ENCODE data around the gene CHL1. TPM values are rescaled to one million over a fixed set of nuclear protein-coding genes. Genes with fewer than 3 reads are reported as not detected.

The CHL1 gene
- total and polyA plus RNA-seq, 2 of the 8 experiments (the other 6 are each of a cell fraction or from before 2014, with no cell fraction given) = 0.05 to 0.99 TPM

- no peak overlapping the region for H3K4me3 ChIP-seq (ENCODE audit: extremely low read depth in 1 of 4, insufficient read depth in 2 of 4, low read depth in 3 of 4, low read length in 4 of 4)
- H3K79me2 ChIP-seq (ENCODE audit: control insufficient read depth in 1 of 2, insufficient read depth in 2 of 2, low read length in 2 of 2) = no peaks in the 10 kb centered on the region
- no peak overlapping the region for H2BK15ac ChIP-seq (ENCODE audit: low read length)
- DNase-seq (ENCODE audit: low read depth in 1 of 2, low spot score in 2 of 2) (no peak), FAIRE-seq (no peak)
- no peak overlapping the region for H2AK5ac ChIP-seq (ENCODE audit: low read depth, low read length)
- no peak overlapping the region for H3K14ac ChIP-seq (ENCODE audit: insufficient read length)
- H4K91ac ChIP-seq (replicated peaks; ENCODE audit: insufficient read length, low read length) = no peak overlapping the region
- H3K79me1 ChIP-seq (ENCODE audit: low read depth, low read length) = no peaks in the 10 kb centered on the region
- no peaks in the 10 kb centered on the region for H3K27me3 ChIP-seq (replicated peaks in 1 of 4; ENCODE audit: control insufficient read depth in 3 of 4, extremely low read depth in 1 of 4, insufficient read depth in 3 of 4, low read length in 3 of 4)
- H2BK5ac ChIP-seq (ENCODE audit: low read depth, low read length) = no peak overlapping the region
- H3K18ac ChIP-seq (ENCODE audit: extremely low read depth, low read length) = no peak overlapping the region
- no peaks in the 10 kb centered on the region for H3K9me3 ChIP-seq (ENCODE audit: insufficient read depth in 2 of 2, low read depth in 1 of 2, low read length in 1 of 2)
- no peaks in the 10 kb centered on the region for H3K4me1 ChIP-seq (replicated peaks in 1 of 4; ENCODE audit: control insufficient read depth in 3 of 4, insufficient read depth in 4 of 4, low read length in 3 of 4)
- no peak overlapping the region for H3K56ac ChIP-seq (replicated peaks; ENCODE audit: insufficient read length, low read depth, low read length)
- no peak overlapping the region for H2BK120ac ChIP-seq (replicated peaks; ENCODE audit: low read depth, low read length)
- no peaks in the 10 kb centered on the region for H3K23me2 ChIP-seq (ENCODE audit: low read depth, low read length)
- H4K20me1 ChIP-seq (replicated peaks in 1 of 2; ENCODE audit: control insufficient read depth in 1 of 2, insufficient read depth in 2 of 2, low read length in 2 of 2) = no peaks in the 10 kb centered on the region
- no peak overlapping the region for H2BK20ac ChIP-seq (ENCODE audit: low read length)
- ChIA-PET CTCF (ENCODE audit: partially characterized antibody) (interaction anchor here (1.4 kb wide), 1 partner anchor 42 kb away, joined by 3 read pairs; no protein-coding TSS in a partner anchor), POLR2A (ENCODE audit: partially characterized antibody) (no interaction called here)
- H3K4ac ChIP-seq (replicated peaks; ENCODE audit: insufficient read length, low read depth, low read length) = no peak overlapping the region
- no peak overlapping the region for H3K23ac ChIP-seq (ENCODE audit: insufficient read length)
- 94% methylated on average over 3 of the region's 3 CpGs; no CpG with 5 or more reads in 1 of the 2 experiments for WGBS, 2 experiments (ENCODE audit: extremely low coverage in 1 of 2, insufficient coverage in 1 of 2, insufficient read length in 1 of 2, insufficient replicate concordance in 2 of 2, low coverage in 1 of 2, low lambda C conversion rate in 2 of 2, missing lambda C conversion rate in 1 of 2)
- TF ChIP-seq POLR2AphosphoS5 (IDR thresholded peaks at IDR 0.05; ENCODE audit: low read depth, low read length) (no peak), EP300 (IDR thresholded peaks at IDR 0.05; ENCODE audit: borderline replicate concordance in 1 of 2, low read depth in 2 of 2, low read length in 2 of 2) (no peak), POLR2A (IDR thresholded peaks at IDR 0.05; ENCODE audit: control extremely low read depth in 1 of 2, low read depth in 2 of 2, low read length in 2 of 2) (no peak), RBBP5 (IDR thresholded peaks at IDR 0.05; ENCODE audit: borderline replicate concordance, low read depth, low read length) (no peak), POU5F1 (IDR thresholded peaks at IDR 0.05; ENCODE audit: low read depth, low read length) (no peak)
- no peak overlapping the region for H3K9ac ChIP-seq (replicated peaks in 1 of 4; ENCODE audit: extremely low read depth in 1 of 4, low read depth in 3 of 4, low read length in 3 of 4)
- H3K36me3 ChIP-seq (ENCODE audit: control insufficient read depth in 2 of 4, insufficient read depth in 4 of 4, low read length in 3 of 4) = no peaks in the 10 kb centered on the region
- no peak overlapping the region for H2BK12ac ChIP-seq (ENCODE audit: low read depth, low read length)
- H3K27ac ChIP-seq (ENCODE audit: low read depth, low read length) = no peak overlapping the region
- H3K4me2 ChIP-seq (ENCODE audit: insufficient read depth in 1 of 2, low read depth in 2 of 2, low read length in 2 of 2) = no peak overlapping the region
- H4K8ac ChIP-seq (ENCODE audit: extremely low read depth, insufficient read depth, low read length) = no peak overlapping the region
- no peak overlapping the region for H4K5ac ChIP-seq (ENCODE audit: insufficient read length, low read depth, low read length)
- no peak overlapping the region for H2AFZ ChIP-seq (ENCODE audit: low read length)
Measured at GRCh38 chr3:312160-312733, 115.7 kb downstream of the CHL1 start.
